Measurements from ENCODE around the gene MICAL2.

The MICAL2 gene

GRCh38 chr11:12301379-12301778 is 191.0 kb downstream of the MICAL2 start:
- TF ChIP-seq, protein P1, sequence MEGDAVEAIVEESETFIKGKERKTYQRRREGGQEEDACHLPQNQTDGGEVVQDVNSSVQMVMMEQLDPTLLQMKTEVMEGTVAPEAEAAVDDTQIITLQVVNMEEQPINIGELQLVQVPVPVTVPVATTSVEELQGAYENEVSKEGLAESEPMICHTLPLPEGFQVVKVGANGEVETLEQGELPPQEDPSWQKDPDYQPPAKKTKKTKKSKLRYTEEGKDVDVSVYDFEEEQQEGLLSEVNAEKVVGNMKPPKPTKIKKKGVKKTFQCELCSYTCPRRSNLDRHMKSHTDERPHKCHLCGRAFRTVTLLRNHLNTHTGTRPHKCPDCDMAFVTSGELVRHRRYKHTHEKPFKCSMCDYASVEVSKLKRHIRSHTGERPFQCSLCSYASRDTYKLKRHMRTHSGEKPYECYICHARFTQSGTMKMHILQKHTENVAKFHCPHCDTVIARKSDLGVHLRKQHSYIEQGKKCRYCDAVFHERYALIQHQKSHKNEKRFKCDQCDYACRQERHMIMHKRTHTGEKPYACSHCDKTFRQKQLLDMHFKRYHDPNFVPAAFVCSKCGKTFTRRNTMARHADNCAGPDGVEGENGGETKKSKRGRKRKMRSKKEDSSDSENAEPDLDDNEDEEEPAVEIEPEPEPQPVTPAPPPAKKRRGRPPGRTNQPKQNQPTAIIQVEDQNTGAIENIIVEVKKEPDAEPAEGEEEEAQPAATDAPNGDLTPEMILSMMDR (IDR thresholded peaks at IDR 0.05; ENCODE audit: insufficient read depth, low read depth, low read length, missing control alignments): no peak
- DNase-seq (ENCODE audit: low read depth): no peak
- no peak overlapping the region for H3K4me3 ChIP-seq (ENCODE audit: low read length)

DNA sequence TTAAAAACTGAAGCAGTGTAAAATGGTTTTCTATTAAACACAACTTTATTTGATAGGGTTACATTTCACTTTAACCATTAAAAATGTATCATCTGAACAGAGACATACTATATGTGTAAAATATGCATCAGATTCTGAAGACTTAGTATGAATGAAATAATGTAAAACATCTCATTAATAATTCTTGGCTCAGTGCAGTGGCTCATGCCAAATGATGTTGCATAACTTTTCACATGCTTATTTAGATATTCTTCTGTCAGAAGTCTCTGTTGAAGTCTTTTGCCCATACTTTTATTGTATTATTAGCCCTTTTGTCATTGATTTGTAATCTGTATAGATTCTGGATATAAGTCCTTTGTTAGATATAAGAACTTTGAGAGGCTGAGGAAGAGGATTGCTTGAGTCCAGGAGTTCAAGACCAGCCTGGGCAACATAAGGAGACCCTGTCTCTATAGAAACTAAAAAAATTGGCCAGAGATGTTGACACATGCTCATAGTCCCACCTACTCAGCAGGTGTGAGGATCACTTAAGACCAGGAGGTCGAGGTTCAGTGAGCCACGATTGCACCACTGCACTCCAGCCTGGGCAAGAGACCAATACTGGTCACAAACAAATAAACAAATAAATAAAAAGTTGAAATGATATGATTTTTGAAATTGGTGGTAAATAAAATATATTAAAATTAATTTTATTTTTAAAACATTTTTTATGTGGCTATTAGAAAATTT is 193.2 kb downstream of the MICAL2 start:
- TF ChIP-seq, protein P1 (IDR thresholded peaks at IDR 0.05; ENCODE audit: insufficient read depth, low read depth, low read length, missing control alignments): no peak
- no peak overlapping the region for H3K4me3 ChIP-seq (ENCODE audit: low read length)
- peak; percentile 17 for DNase-seq (ENCODE audit: low read depth)

DNA sequence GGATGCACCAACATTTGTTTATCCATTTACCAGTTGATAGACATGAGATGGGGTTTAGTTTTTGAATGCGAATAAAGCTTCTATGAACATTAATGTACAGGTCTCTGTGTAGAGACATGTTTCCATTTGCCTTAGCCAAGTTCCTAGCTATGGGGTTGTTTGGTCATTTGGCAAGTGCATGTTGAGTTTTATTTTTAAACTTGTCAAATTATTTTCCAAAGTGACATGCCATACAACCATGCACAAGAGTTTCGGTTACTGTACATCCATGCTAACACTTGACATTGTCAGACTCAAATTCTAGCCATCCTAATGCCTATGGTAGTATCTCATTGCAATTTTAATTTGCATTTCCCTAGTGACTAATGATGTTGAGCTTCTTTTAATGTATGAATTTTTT is 196.4 kb downstream of the MICAL2 start:
- DNase-seq (ENCODE audit: low read depth): no peak
- TF ChIP-seq, protein P1 (IDR thresholded peaks at IDR 0.05; ENCODE audit: insufficient read depth, low read depth, low read length, missing control alignments): no peak
- no peak overlapping the region for H3K4me3 ChIP-seq (ENCODE audit: low read length)

DNA sequence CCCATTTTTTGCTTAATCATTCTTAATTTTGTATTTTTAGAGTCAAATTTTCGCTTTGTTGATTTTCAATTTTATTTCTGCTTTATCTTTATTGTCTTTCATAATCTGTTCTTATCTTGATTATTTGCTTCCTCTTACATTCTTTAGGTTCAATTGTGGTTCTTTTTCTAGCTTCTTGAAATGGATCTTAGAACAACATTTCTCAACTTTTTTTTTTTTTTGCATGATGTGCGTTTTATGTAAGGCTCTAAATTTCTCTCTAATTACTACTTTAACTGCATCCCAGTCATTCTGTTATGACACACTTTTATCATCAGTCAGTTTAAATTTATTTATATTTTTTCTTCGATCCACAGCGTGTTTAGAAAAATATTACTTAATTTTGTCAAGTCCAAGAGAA is 201.7 kb downstream of the MICAL2 start:
- TF ChIP-seq, protein P1 (IDR thresholded peaks at IDR 0.05; ENCODE audit: insufficient read depth, low read depth, low read length, missing control alignments): no peak
- no peak overlapping the region for H3K4me3 ChIP-seq (ENCODE audit: low read length)
- no peak for DNase-seq (ENCODE audit: low read depth)

Measured in epithelial cell of esophagus (primary cell).